Activated CD8-positive, alpha-beta T cell treated with anti-CD3 and anti-CD28 coated beads for 36 hours (primary cell): Measurements from ENCODE around the gene ABHD12. TPM values are rescaled to one million over a fixed set of nuclear protein-coding genes. Genes with fewer than 3 reads are reported as not detected.

Source experiments
- ATAC-seq: fragments of 200-7000 bp; cut with Tn5 transposase; one replicate; pipeline ENCODE4 v1.10.0; 2021; ENCODE audit warnings: mild to moderate bottlenecking, moderate library complexity
- CTCF ChIA-PET: fragments of 350-600 bp; sonication (Branson Sonifier 250); formaldehyde crosslinking; loops from one replicate; lab custom pipeline; 2021; ENCODE audit warnings: antibody characterized with exemption; lab: Charles Lee
- POLR2A ChIA-PET: fragments of 350-600 bp; sonication (Branson Sonifier 250); formaldehyde crosslinking; loops from one replicate; lab custom pipeline; 2021; ENCODE audit warnings: antibody characterized with exemption; lab: Charles Lee
- DNase-seq: peaks from one replicate; pipeline ENCODE4 v3.0.0-alpha.2; 2020
- H3K27ac Mint-ChIP-seq: one replicate; pipeline ENCODE4 v1.8.0; 2021; ENCODE audit warnings: mild to moderate bottlenecking, mixed read lengths
- H3K27me3 Mint-ChIP-seq: one replicate; pipeline ENCODE4 v1.8.0; 2021; ENCODE audit warnings: mixed read lengths
- H3K36me3 Mint-ChIP-seq: one replicate; pipeline ENCODE4 v1.8.0; 2021; ENCODE audit warnings: low read depth, mixed read lengths
- H3K4me1 Mint-ChIP-seq: one replicate; pipeline ENCODE4 v1.8.0; 2021; ENCODE audit warnings: low read depth, mixed read lengths
- H3K4me3 Mint-ChIP-seq: one replicate; pipeline ENCODE4 v1.8.0; 2021; ENCODE audit warnings: mild to moderate bottlenecking, moderate library complexity, mixed read lengths
- H3K9me3 Mint-ChIP-seq: one replicate; pipeline ENCODE4 v1.8.0; 2021; ENCODE audit warnings: mixed read lengths
- CTCF ChIP-seq: fragments of 200-600 bp; IDR thresholded peaks from one replicate; pipeline ENCODE4 v1.8.0; 2022; ENCODE audit warnings: antibody characterized with exemption, mild to moderate bottlenecking
- intact Hi-C: fragments of 100-400 bp; cut with micrococcal nuclease; formaldehyde crosslinking; loops from one replicate; pipeline ENCODE4 v1.10.0; 2022
- total RNA-seq, 2 experiments: library from RNA; stranded (reverse); gene quantifications; one replicate each; pipeline ENCODE4 v1.2.3, GENCODE V29; 2021

Gene ABHD12
- total RNA-seq, 2 experiments from 2014 or later: 16.0 to 17.0 TPM

GRCh38 chr20:25353353-25353746 is 37.3 kb downstream of the ABHD12 start:
- no peak for TF ChIP-seq CTCF
- Mint-ChIP-seq H3K4me1 (peaks cover 24% of the 10 kb centered on the region), H3K9me3 (peaks cover 2% of the 10 kb centered on the region), H3K4me3 (no peak overlapping the region), H3K27me3 (no peaks in the 10 kb centered on the region), H3K36me3 (peaks cover 4% of the 10 kb centered on the region), H3K27ac (no peak overlapping the region)
- ATAC-seq (no peak), DNase-seq (no peak)
- intact Hi-C loops: no loop called here
- ChIA-PET POLR2A (no interaction called here), CTCF (interaction anchor here (1.6 kb wide), 1 partner anchor 18 kb away, joined by 3 read pairs; no protein-coding TSS in a partner anchor)

GRCh38 chr20:25352746-25353145 is 37.9 kb downstream of the ABHD12 start:
- POLR2A ChIA-PET: no interaction called here
- CTCF ChIA-PET: interaction anchor here (0.7 to 1.6 kb wide), 2 partner anchors 19 to 23 kb away, joined by 3 read pairs; no protein-coding TSS in a partner anchor
- no peak overlapping the region for H3K4me3 Mint-ChIP-seq
- peaks cover 24% of the 10 kb centered on the region for H3K4me1 Mint-ChIP-seq
- no peak for TF ChIP-seq CTCF
- DNase-seq (no peak), ATAC-seq (no peak)
- intact Hi-C loops: no loop called here
- peaks cover 2% of the 10 kb centered on the region for H3K9me3 Mint-ChIP-seq
- peaks cover 4% of the 10 kb centered on the region for H3K36me3 Mint-ChIP-seq
- no peaks in the 10 kb centered on the region for H3K27me3 Mint-ChIP-seq
- no peak overlapping the region for H3K27ac Mint-ChIP-seq

GRCh38 chr20:25351024-25351360 is 39.6 kb downstream of the ABHD12 start:
- intact Hi-C loops: no loop called here
- POLR2A ChIA-PET: no interaction called here

GRCh38 chr20:25346349-25346748 is 44.3 kb downstream of the ABHD12 start:
- no peak for TF ChIP-seq CTCF
- H3K4me1 Mint-ChIP-seq: peaks cover 24% of the 10 kb centered on the region
- peak; percentile 39 for ATAC-seq
- peaks cover 5% of the 10 kb centered on the region for H3K36me3 Mint-ChIP-seq
- no peak overlapping the region for H3K27ac Mint-ChIP-seq
- H3K4me3 Mint-ChIP-seq: no peak overlapping the region
- peak; percentile 28 for DNase-seq
- H3K27me3 Mint-ChIP-seq: no peaks in the 10 kb centered on the region
- intact Hi-C loops: no loop called here
- POLR2A ChIA-PET: interaction anchor here (0.9 kb wide), 1 partner anchor 32 kb away, joined by 4 read pairs; no protein-coding TSS in a partner anchor
- CTCF ChIA-PET: no interaction called here
- H3K9me3 Mint-ChIP-seq: peaks cover 2% of the 10 kb centered on the region

More at GRCh38 chr20:25351024-25351360, 39.6 kb downstream of the ABHD12 start:
- no peaks in the 10 kb centered on the region for H3K27me3 Mint-ChIP-seq
- TF ChIP-seq CTCF: no peak
- no peak overlapping the region for H3K4me3 Mint-ChIP-seq
- CTCF ChIA-PET: no interaction called here
- no peak overlapping the region for H3K27ac Mint-ChIP-seq
- ATAC-seq: no peak
- H3K36me3 Mint-ChIP-seq: peaks cover 4% of the 10 kb centered on the region
- peaks cover 19% of the 10 kb centered on the region for H3K4me1 Mint-ChIP-seq
- H3K9me3 Mint-ChIP-seq: peaks cover 2% of the 10 kb centered on the region
- no peak for DNase-seq

GRCh38 chr20:25345721-25346120 is 44.9 kb downstream of the ABHD12 start:
- intact Hi-C loops: no loop called here
- H3K4me1 Mint-ChIP-seq: peaks cover 27% of the 10 kb centered on the region
- H3K4me3 Mint-ChIP-seq: no peak overlapping the region
- POLR2A ChIA-PET: no interaction called here
- CTCF ChIA-PET: no interaction called here
- H3K27me3 Mint-ChIP-seq: no peaks in the 10 kb centered on the region
- no peak overlapping the region for H3K27ac Mint-ChIP-seq
- DNase-seq: no peak
- H3K36me3 Mint-ChIP-seq: peaks cover 5% of the 10 kb centered on the region
- peaks cover 2% of the 10 kb centered on the region for H3K9me3 Mint-ChIP-seq
- no peak for TF ChIP-seq CTCF
- no peak for ATAC-seq
